ENCODE data around the gene TBC1D22A.

The TBC1D22A gene

DNA sequence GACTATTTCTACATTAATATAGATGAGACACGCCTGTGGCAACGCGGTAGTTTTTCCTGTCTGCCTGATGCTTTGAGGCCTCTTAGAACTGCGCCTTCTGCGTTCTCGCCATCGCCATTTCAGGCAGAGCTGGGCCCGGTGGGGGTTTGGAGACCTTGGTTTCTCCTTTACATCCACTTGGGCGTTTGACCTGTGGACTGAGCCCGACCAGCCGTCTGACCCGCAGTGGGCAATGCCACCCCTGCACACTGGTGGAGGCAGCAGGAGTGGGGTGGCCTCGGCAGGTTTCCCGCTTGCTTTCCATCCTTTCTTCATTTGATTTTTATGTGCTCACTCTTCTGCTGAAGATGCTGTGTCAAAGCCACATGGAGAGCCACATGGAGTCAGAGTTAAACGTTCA is 130.4 kb downstream of the TBC1D22A start:
- H3K4me2 ChIP-seq, result peak overlapping the region in 8 of 11 experiments; percentile 18 to 72 (median 57); a peak in 12 of 22 replicates
- H4K20me1 ChIP-seq, result peaks cover 31 to 99% (median 51%) of the 10 kb centered on the region in 11 experiments; a peak in 21 of 22 replicates
- H3K4me1 ChIP-seq, result peaks cover 28 to 49% (median 46%) of the 10 kb centered on the region in 10 experiments
- H3K9me3 ChIP-seq (replicated peaks in 1 of 11), result peaks cover 0 to 4% (median 0%) of the 10 kb centered on the region in 11 experiments; a peak in 2 of 22 replicates
- TF ChIP-seq Cebpa-rat (IDR thresholded peaks at IDR 0.05), result no peak
- peaks cover 49 to 85% (median 68%) of the 10 kb centered on the region in 11 experiments for H3K36me3 ChIP-seq
- H3K4me3 ChIP-seq, result no peak overlapping the region
- H3K27ac ChIP-seq, result no peak overlapping the region
- no peak overlapping the region for H3K9ac ChIP-seq
- no peaks in the 10 kb centered on the region for H3K27me3 ChIP-seq

DNA sequence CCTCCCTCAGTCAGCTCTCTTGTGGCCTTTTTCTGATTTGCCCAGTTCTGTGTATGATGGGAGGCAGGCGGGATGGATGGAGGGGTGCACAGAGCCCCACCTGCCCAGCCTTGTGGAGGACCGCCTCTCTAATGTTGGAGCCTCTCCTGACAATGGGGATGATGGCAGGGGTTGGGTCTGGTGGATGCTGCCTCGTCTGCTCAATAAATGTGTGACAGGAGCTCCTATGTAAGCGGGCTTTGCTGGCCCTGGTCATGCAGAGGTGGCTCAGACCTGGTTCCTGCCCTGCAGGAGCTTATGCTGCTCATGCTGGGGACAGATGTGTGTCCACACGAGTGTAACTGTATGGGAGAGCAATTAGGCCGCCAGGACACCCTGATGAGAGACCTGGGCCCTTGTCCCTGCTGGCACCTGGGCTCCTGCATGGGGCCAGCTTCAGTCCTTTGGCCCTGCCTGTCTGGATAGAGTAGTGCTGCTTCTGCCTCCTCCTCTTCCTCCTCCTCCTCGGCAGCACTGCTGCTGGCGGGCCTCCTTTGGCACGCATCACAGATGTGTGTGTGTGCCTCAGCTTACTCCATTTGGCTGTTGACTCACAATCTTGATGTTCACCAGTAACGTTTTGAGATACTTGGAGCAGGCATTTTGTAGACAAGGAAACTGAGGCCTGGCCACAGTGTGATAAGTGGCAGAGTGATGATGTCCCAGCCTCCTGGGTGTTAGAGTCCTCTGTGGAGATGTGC is 131.0 kb downstream of the TBC1D22A start:
- Histone ChIP-seq H4K20me1 (peaks cover 31 to 99% (median 50%) of the 10 kb centered on the region in 11 experiments; a peak in 21 of 22 replicates), H3K9me3 (replicated peaks in 1 of 11) (peaks cover 0 to 4% (median 0%) of the 10 kb centered on the region in 11 experiments; a peak in 2 of 22 replicates), H3K4me3 (no peak overlapping the region), H3K9ac (peak overlapping the region in 2 of 11 experiments; percentile 27 to 31; a peak in 1 of 22 replicates), H3K27me3 (no peaks in the 10 kb centered on the region), H3K4me2 (peak overlapping the region in 9 of 11 experiments; percentile 18 to 72 (median 60); a peak in 17 of 22 replicates), H3K36me3 (peaks cover 44 to 85% (median 64%) of the 10 kb centered on the region in 11 experiments), H3K4me1 (peaks cover 28 to 49% (median 46%) of the 10 kb centered on the region in 10 experiments), H3K27ac (no peak overlapping the region)
- TF ChIP-seq Cebpa-rat (IDR thresholded peaks at IDR 0.05), result no peak

DNA sequence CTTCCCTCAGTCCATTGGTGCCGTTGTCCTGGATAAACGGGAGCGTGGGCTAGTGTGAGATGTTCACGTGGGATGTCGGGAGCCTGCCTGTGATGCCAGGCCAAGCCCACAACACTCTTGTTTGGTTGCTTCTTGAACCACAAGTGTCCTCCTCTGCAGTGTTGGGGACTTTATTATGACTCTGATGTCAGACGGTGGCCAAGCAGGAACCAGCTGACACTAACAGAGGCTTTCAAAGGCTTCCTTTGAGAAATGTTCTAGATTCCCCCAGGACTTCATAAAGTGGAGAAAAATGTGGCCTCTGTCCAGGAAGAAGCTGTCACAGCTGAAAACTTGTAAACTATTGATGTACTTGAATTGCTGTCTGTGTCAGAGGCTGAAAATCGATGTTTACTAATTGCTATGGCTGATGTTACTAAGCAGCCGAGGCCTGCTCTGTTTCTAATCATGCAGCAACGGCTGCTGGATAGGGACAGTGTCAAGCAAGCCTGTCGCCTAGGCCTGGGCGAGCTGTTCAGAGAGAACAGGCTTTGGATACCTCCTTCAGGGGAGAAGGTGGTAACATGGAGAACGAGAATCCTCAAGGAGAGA is 131.7 kb downstream of the TBC1D22A start:
- peaks cover 51 to 85% (median 68%) of the 10 kb centered on the region in 11 experiments for H3K36me3 ChIP-seq
- peaks cover 0 to 4% (median 0%) of the 10 kb centered on the region in 11 experiments; a peak in 2 of 22 replicates for H3K9me3 ChIP-seq (replicated peaks in 1 of 11)
- peak overlapping the region in 8 of 11 experiments; percentile 45 to 72 (median 64); a peak in 16 of 22 replicates for H3K4me2 ChIP-seq
- TF ChIP-seq Cebpa-rat (IDR thresholded peaks at IDR 0.05), result no peak
- H3K27ac ChIP-seq, result no peak overlapping the region
- H3K9ac ChIP-seq, result peak overlapping the region in 1 of 11 experiments; percentile 21; a peak in 2 of 22 replicates
- peaks cover 31 to 99% (median 50%) of the 10 kb centered on the region in 11 experiments; a peak in 21 of 22 replicates for H4K20me1 ChIP-seq
- H3K4me3 ChIP-seq, result no peak overlapping the region
- peaks cover 28 to 49% (median 46%) of the 10 kb centered on the region in 10 experiments for H3K4me1 ChIP-seq
- H3K27me3 ChIP-seq, result no peaks in the 10 kb centered on the region

DNA sequence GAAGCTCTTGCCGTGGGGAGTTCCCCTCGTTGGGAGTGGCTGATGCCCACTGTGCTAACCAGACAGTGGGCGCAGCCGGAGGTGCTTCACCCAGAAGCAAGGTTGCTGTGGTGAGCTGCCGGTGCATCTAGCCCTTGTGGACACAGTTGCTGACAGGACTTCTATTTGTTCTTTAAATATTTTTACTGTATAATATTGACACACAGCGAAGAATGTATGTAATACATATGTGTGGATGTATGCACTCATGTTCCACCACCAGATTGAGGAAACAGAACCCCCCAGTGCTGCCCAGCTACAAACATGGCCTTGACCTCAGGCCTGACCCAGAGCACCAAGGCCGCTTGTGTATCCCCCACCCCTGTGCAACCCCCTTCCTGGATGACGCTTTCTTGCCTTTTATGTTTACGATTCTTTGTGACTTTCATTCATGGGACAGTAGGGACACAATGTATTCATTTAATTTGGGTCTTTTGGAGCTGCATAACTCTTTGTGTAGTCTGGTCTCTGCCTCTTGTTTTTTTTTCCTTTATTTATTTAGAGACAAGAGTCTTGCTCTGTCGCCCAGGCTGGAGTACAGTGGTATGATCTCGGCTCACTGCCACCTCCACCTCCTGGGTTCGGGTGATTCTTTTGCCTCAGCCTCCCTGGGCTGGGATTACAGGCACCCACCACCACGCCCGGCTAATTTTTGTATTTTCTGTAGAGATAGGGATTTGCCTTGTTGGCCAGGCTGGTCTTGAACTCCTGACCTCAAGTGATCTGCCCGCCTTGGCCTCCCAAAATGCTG is 132.6 kb downstream of the TBC1D22A start:
- H4K20me1 ChIP-seq, result peaks cover 32 to 99% (median 52%) of the 10 kb centered on the region in 11 experiments; a peak in 21 of 22 replicates
- H3K27ac ChIP-seq, result no peak overlapping the region
- peak overlapping the region; percentile 45 to 72 (median 64) for H3K4me2 ChIP-seq
- H3K4me1 ChIP-seq, result peaks cover 28 to 49% (median 46%) of the 10 kb centered on the region in 10 experiments
- peaks cover 0 to 4% (median 0%) of the 10 kb centered on the region in 11 experiments; a peak in 2 of 22 replicates for H3K9me3 ChIP-seq (replicated peaks in 1 of 11)
- H3K4me3 ChIP-seq, result no peak overlapping the region
- H3K36me3 ChIP-seq, result peaks cover 51 to 85% (median 62%) of the 10 kb centered on the region in 11 experiments
- no peaks in the 10 kb centered on the region for H3K27me3 ChIP-seq
- H3K9ac ChIP-seq, result no peak overlapping the region; a peak in 1 of 22 replicates
- TF ChIP-seq Cebpa-rat (IDR thresholded peaks at IDR 0.05), result no peak

DNA sequence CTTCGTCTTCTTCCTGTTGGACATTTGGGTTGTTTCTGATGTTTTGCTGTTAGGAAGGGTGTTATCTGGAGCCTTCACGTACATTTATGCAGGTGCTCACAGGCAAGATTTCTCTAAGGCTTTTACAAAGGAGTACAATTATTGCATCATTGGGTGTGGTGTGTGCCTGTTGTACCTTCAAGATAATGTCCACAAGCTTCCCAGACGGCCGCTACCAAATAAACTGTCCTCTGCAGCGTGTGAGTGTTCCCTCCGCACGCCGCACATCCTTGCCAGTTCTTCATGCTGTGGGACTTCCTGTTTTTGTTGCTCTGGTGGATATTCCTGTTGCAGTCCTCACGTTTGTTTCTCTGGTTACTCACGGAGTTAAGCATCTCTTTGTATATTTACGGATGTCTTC is 133.3 kb downstream of the TBC1D22A start:
- peaks cover 32 to 99% (median 54%) of the 10 kb centered on the region in 11 experiments; a peak in 21 of 22 replicates for H4K20me1 ChIP-seq
- H3K4me2 ChIP-seq, result peak overlapping the region; percentile 45 to 72 (median 64)
- peak overlapping the region in 3 of 11 experiments; percentile 1 to 14 (median 12); a peak in 3 of 22 replicates for H3K27ac ChIP-seq
- peak overlapping the region in 3 of 11 experiments; percentile 11 to 24 (median 22); a peak in 3 of 22 replicates for H3K9ac ChIP-seq
- no peak for TF ChIP-seq Cebpa-rat (IDR thresholded peaks at IDR 0.05)
- H3K27me3 ChIP-seq, result no peaks in the 10 kb centered on the region
- H3K9me3 ChIP-seq (replicated peaks in 1 of 11), result peaks cover 0 to 4% (median 0%) of the 10 kb centered on the region in 11 experiments; a peak in 2 of 22 replicates
- peaks cover 28 to 49% (median 46%) of the 10 kb centered on the region in 10 experiments for H3K4me1 ChIP-seq
- H3K36me3 ChIP-seq, result peaks cover 48 to 85% (median 58%) of the 10 kb centered on the region in 11 experiments
- H3K4me3 ChIP-seq, result no peak overlapping the region; a peak in 1 of 20 replicates

DNA sequence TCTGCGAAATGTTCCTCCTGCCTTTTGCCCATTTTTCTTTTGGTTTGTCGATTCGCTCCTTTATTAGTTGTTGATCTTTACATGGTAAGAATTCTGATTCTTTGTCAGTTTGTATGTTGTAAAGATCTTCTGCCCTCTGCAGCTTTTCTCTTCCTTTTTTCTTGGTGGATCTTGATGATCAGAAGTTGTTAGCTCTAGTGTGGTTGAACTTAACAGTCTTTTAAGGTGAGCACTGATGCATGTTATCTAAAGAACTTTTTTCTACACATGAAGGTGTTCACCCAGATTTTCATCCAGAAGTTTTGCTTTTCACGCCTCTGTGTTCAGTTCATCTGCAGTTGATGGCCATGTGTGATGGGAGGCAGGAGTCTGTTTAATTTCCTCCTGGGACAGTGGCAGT is 133.7 kb downstream of the TBC1D22A start:
- Histone ChIP-seq H3K4me1 (peaks cover 28 to 49% (median 46%) of the 10 kb centered on the region in 10 experiments), H3K27ac (peak overlapping the region in 3 of 11 experiments; percentile 1 to 14 (median 12); a peak in 3 of 22 replicates), H3K27me3 (no peaks in the 10 kb centered on the region), H3K4me3 (no peak overlapping the region; a peak in 1 of 20 replicates), H3K36me3 (peaks cover 44 to 84% (median 59%) of the 10 kb centered on the region in 11 experiments), H3K9me3 (replicated peaks in 1 of 11) (peaks cover 0 to 4% (median 0%) of the 10 kb centered on the region in 11 experiments; a peak in 2 of 22 replicates), H3K4me2 (peak overlapping the region; percentile 45 to 72 (median 64)), H4K20me1 (peaks cover 29 to 99% (median 55%) of the 10 kb centered on the region in 11 experiments; a peak in 21 of 22 replicates), H3K9ac (peak overlapping the region in 3 of 11 experiments; percentile 11 to 24 (median 22); a peak in 3 of 22 replicates)
- TF ChIP-seq Cebpa-rat (IDR thresholded peaks at IDR 0.05), result no peak

DNA sequence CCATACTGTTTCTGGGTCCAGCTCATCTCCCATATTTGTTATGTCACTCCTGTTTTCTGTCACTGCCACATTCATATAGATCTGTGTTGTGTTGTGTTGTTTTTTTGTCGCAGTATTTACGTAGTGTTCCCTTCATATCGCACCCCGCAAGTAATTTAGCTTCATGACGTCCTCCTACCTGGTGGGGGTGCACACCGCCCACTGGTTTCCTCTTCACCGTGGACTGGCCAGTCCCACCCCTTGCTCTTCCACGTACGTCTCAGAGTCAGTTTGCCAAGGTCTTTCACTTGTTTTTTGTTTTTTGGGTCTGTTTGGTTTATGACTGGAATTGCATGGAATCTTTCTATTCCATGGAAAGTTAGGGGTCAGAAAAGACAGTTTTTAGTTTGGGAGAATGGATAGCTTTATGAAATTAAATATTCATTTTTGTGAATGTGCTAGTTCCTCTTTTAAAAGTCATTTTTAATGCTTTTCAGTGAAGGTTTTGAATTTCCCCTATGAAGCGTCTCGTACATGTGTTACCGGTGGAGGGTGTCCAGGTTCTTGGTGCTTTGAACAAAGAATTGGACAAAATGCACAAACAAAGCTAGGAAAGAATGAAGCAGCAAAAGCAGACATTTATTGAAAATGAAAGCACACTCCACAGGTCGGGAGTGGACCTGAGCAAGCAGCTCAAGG is 134.3 kb downstream of the TBC1D22A start:
- Histone ChIP-seq H4K20me1 (peaks cover 29 to 99% (median 58%) of the 10 kb centered on the region in 11 experiments; a peak in 21 of 22 replicates), H3K4me2 (peak overlapping the region; percentile 45 to 72 (median 64)), H3K9ac (no peak overlapping the region), H3K27ac (peak overlapping the region in 1 of 11 experiments; percentile 14; a peak in 2 of 22 replicates), H3K4me1 (peaks cover 28 to 49% (median 46%) of the 10 kb centered on the region in 10 experiments), H3K36me3 (peaks cover 39 to 84% (median 56%) of the 10 kb centered on the region in 11 experiments), H3K4me3 (no peak overlapping the region), H3K9me3 (replicated peaks in 1 of 11) (peaks cover 0 to 4% (median 0%) of the 10 kb centered on the region in 11 experiments; a peak in 2 of 22 replicates), H3K27me3 (no peaks in the 10 kb centered on the region)
- no peak for TF ChIP-seq Cebpa-rat (IDR thresholded peaks at IDR 0.05)
